Right lobe of liver (tissue), 6 donors: Measurements from ENCODE around the gene RANBP17. TPM values are rescaled to one million over a fixed set of nuclear protein-coding genes. Genes with fewer than 3 reads are reported as not detected.
"Not testable (repeated sequence)": the region's sequence is repeated elsewhere in the genome, so short reads cannot be mapped to it uniquely, and the experiment has no call there.

Experiments
- ATAC-seq, 4 donors: fragments of 200-7000 bp; cut with Tn5 transposase; one replicate each; pipeline ENCODE4 v1.9.1; 2020; ENCODE audit warnings: mild to moderate bottlenecking in 4 of 4, moderate library complexity in 4 of 4
- DNase-seq, 3 donors: peaks; one replicate each; pipeline ENCODE4 v3.0.0-alpha.2; 2020
- H3K27ac ChIP-seq, 3 donors: fragments of 200-600 bp; one replicate each; pipeline ENCODE4 v1.8.0; 2022
- H3K27me3 ChIP-seq, 2 donors: fragments of 200-600 bp; one replicate each; pipeline ENCODE4 v1.8.0; 2022
- H3K36me3 ChIP-seq, 4 donors: fragments of 200-600 bp; sonication (generic) in 1 of 4; one replicate each; pipeline versions ENCODE4 v1.5.1 to v1.8.0; 2017 to 2022; ENCODE audit warnings: control low read depth in 1 of 4
- H3K4me1 ChIP-seq, 4 donors: fragments of 200-600 bp; sonication (generic) in 1 of 4; one replicate each; pipeline versions ENCODE4 v1.5.1 to v1.8.0; 2017 to 2022; ENCODE audit warnings: control low read depth in 1 of 4
- H3K4me3 ChIP-seq, 3 donors: fragments of 200-600 bp; one replicate each; pipeline ENCODE4 v1.8.0; 2022
- H3K9me3 ChIP-seq, 4 donors: fragments of 200-600 bp; sonication (generic) in 1 of 4; one replicate each; pipeline versions ENCODE4 v1.5.1 to v1.8.0; 2017 to 2022; ENCODE audit warnings: control low read depth in 1 of 4
- CTCF ChIP-seq, 4 donors: fragments of 200-600 bp in 3 of 4; fragments of 450-650 bp in 1 of 4; IDR thresholded peaks; one replicate each; pipeline versions ENCODE4 v1.5.1 to v1.8.0; 2016 to 2022; ENCODE audit warnings: antibody characterized with exemption in 4 of 4, mild to moderate bottlenecking in 2 of 4
- POLR2A ChIP-seq: fragments of 450-650 bp; IDR thresholded peaks from one replicate; pipeline ENCODE4 v1.6.1; 2017; ENCODE audit warnings: antibody characterized with exemption, mild to moderate bottlenecking
- WGBS: methylation state at CpG from one replicate; pipeline ENCODE4 v1.1.6; 2018; ENCODE audit warnings: low coverage, low lambda C conversion rate; ENCODE audit not compliant: insufficient coverage; ENCODE audit errors: missing lambda C conversion rate; 5-methylcytosine and 5-hydroxymethylcytosine counted together
- intact Hi-C, 2 donors: fragments of 100-400 bp; cut with DNase I; formaldehyde crosslinking; loops; one replicate each; pipeline versions ENCODE4 v1.11.2 to v1.14.1; 2022
- total RNA-seq, 6 experiments: library from RNA; depleted of rRNA in 2 of 6; stranded (reverse); fragments of >200 nt in 2 of 6; fragmentation: NEBNext Ultra II Directional in 3 of 6; extraction: Animal tissue kit (Norgen Biotek cat#: 25700) in 3 of 6; gene quantifications; one replicate each; pipeline versions ENCODE4 v1.1.0 to v1.2.4, GENCODE V29; 2016 to 2023
- donor health status: DM: no; HTN: yes; CAD: no.
- donor health status: DM: no; HTN: no; CAD: no.
- donor health status: DM: no; HTN: no; CAD: no.
- donor health status: DM: no; HTN: yes; CAD: no.
- donor health status: DM: no; HTN: yes; CAD: no.

Gene RANBP17
- total RNA-seq, 6 experiments from 2014 or later: 1.5 to 5.7 (median 4.7) TPM

- ATAC-seq (no peak), DNase-seq (no peak)
- no peaks in the 10 kb centered on the region for H3K4me1 ChIP-seq
- H3K27ac ChIP-seq: no peak overlapping the region
- 61% methylated on average over 4 of the region's 4 CpGs for WGBS
- no peak overlapping the region for H3K4me3 ChIP-seq
- no peaks in the 10 kb centered on the region for H3K36me3 ChIP-seq
- no peaks in the 10 kb centered on the region for H3K9me3 ChIP-seq
- no peak for TF ChIP-seq CTCF (IDR thresholded peaks at IDR 0.05)
- H3K27me3 ChIP-seq: no peaks in the 10 kb centered on the region
- intact Hi-C loops: no loop called here
Observed at GRCh38 chr5:170821257-170821800, 40.5 kb upstream of the RANBP17 start.

- H3K4me1 ChIP-seq: no peaks in the 10 kb centered on the region
- intact Hi-C loops: no loop called here
- no peak overlapping the region for H3K27ac ChIP-seq
- no peak for TF ChIP-seq CTCF (IDR thresholded peaks at IDR 0.05)
- TF ChIP-seq POLR2A: no peak
- ATAC-seq (no peak), DNase-seq (no peak)
- no peaks in the 10 kb centered on the region for H3K27me3 ChIP-seq
- WGBS: 24% methylated on average over 1 of the region's 2 CpGs
- no peaks in the 10 kb centered on the region for H3K36me3 ChIP-seq
- H3K4me3 ChIP-seq: no peak overlapping the region
- no peaks in the 10 kb centered on the region for H3K9me3 ChIP-seq
Observed at GRCh38 chr5:170826117-170826516, 35.7 kb upstream of the RANBP17 start.

GRCh38 chr5:170832241-170832640 lies 29.6 kb upstream of the RANBP17 start:
- intact Hi-C loops: no loop called here
- H3K4me1 ChIP-seq: no peaks in the 10 kb centered on the region
- no peak for ATAC-seq
- DNase-seq: no peak
- no peak overlapping the region for H3K4me3 ChIP-seq
- no peaks in the 10 kb centered on the region for H3K9me3 ChIP-seq
- TF ChIP-seq POLR2A (no peak), CTCF (IDR thresholded peaks at IDR 0.05) (no peak)
- 56% methylated on average over 7 of the region's 7 CpGs for WGBS
- no peak overlapping the region for H3K27ac ChIP-seq
- H3K27me3 ChIP-seq: no peaks in the 10 kb centered on the region
- H3K36me3 ChIP-seq: no peaks in the 10 kb centered on the region

GRCh38 chr5:170833981-170834380 lies 27.8 kb upstream of the RANBP17 start:
- H3K4me3 ChIP-seq, DNase-seq, ATAC-seq, H3K4me1 ChIP-seq, H3K9me3 ChIP-seq, H3K36me3 ChIP-seq, H3K27ac ChIP-seq, H3K27me3 ChIP-seq, intact Hi-C loops: not testable (repeated sequence)
- WGBS: 67% methylated on average over 2 of the region's 2 CpGs

DNA sequence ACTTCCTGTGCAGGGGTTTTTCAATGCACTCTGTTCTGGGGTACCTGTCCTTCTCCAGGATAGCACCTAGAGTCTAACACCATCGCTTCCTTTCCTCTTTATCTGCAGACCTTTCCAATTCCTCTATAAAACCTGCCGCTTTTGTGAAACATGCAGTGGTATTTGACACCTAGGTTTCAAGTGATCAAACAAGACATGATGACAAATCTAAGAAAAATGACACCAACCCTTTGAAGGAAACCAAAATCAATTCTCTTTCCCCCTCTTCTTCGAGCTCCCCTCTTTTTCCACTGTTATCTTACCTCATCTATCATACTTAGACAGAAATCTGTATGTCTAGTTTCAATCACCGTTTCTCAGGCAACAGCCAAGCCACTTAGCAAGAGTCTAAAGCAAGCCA lies 25.6 kb upstream of the RANBP17 start:
- WGBS: 74% methylated on average over 4 of the region's 4 CpGs
- H3K27me3 ChIP-seq: no peaks in the 10 kb centered on the region
- no peaks in the 10 kb centered on the region for H3K36me3 ChIP-seq
- intact Hi-C loops: no loop called here
- no peaks in the 10 kb centered on the region for H3K9me3 ChIP-seq
- ATAC-seq: no peak
- H3K4me3 ChIP-seq: no peak overlapping the region
- no peak overlapping the region for H3K27ac ChIP-seq
- DNase-seq: no peak
- TF ChIP-seq POLR2A: no peak
- TF ChIP-seq CTCF (IDR thresholded peaks at IDR 0.05): no peak
- no peaks in the 10 kb centered on the region for H3K4me1 ChIP-seq
